Keratinocyte (primary cell): Measurements from ENCODE around the gene KCNN2. TPM values are rescaled to one million over a fixed set of nuclear protein-coding genes. Genes with fewer than 3 reads are reported as not detected.

ENCODE experiments used
- DNase-seq: peaks from one replicate; pipeline ENCODE4 v3.0.0-alpha.2; 2011; ENCODE audit warnings: low read depth, missing footprints, low spot score
- FAIRE-seq: peaks from 2 replicates; lab custom pipeline; 2011; peaks lifted over from hg19 to GRCh38; lab: Jason Lieb, UNC
- H2AFZ ChIP-seq: 2 replicates; pipeline ENCODE4 v1.6.0; 2012; ENCODE audit warnings: low read length, control low read depth, inconsistent platforms; ENCODE audit not compliant: control insufficient read depth
- H3K27ac ChIP-seq: 2 replicates; pipeline ENCODE4 v1.5.1; 2011; ENCODE audit warnings: low read length; ENCODE audit not compliant: control insufficient read depth, insufficient read depth
- H3K27me3 ChIP-seq: 3 replicates; pipeline ENCODE4 v1.6.0; 2011; ENCODE audit warnings: low read length; ENCODE audit not compliant: control insufficient read depth, insufficient read depth; ENCODE audit errors: extremely low read depth
- H3K36me3 ChIP-seq, 2 experiments: 2 replicates in 1 of 2; 3 replicates in 1 of 2; pipeline ENCODE4 v1.5.1; 2011; ENCODE audit warnings: low read length in 2 of 2, mild to moderate bottlenecking in 1 of 2; ENCODE audit not compliant: control insufficient read depth in 2 of 2, insufficient read depth in 2 of 2; ENCODE audit errors: extremely low read depth in 1 of 2
- H3K4me1 ChIP-seq: 3 replicates; pipeline ENCODE4 v1.5.1; 2011; ENCODE audit warnings: low read length; ENCODE audit not compliant: control insufficient read depth, insufficient read depth; ENCODE audit errors: extremely low read depth
- H3K4me2 ChIP-seq: 3 replicates; pipeline ENCODE4 v1.6.0; 2011; ENCODE audit warnings: low read depth, low read length; ENCODE audit not compliant: control insufficient read depth, insufficient read depth; ENCODE audit errors: extremely low read depth
- H3K4me3 ChIP-seq, 3 experiments: fragments of 200-600 bp in 1 of 3; sonication (generic) in 1 of 3; 2 replicates in 2 of 3; 3 replicates in 1 of 3; pipeline ENCODE4 v1.5.1; 2011 to 2016; ENCODE audit warnings: low read length in 3 of 3, mild to moderate bottlenecking in 3 of 3, control low read depth in 2 of 3, inconsistent platforms in 1 of 3, low read depth in 1 of 3, mixed read lengths in 1 of 3, mixed run types in 1 of 3, moderate library complexity in 1 of 3; ENCODE audit not compliant: control insufficient read depth in 2 of 3, insufficient read depth in 2 of 3; ENCODE audit errors: extremely low read depth in 1 of 3
- H3K79me2 ChIP-seq: 2 replicates; pipeline ENCODE4 v1.6.0; 2012; ENCODE audit warnings: low read length; ENCODE audit not compliant: control insufficient read depth, insufficient read depth
- H3K9ac ChIP-seq: 3 replicates; pipeline ENCODE4 v1.6.0; 2011; ENCODE audit warnings: low read length; ENCODE audit not compliant: control insufficient read depth, insufficient read depth; ENCODE audit errors: extremely low read depth
- H3K9me1 ChIP-seq: 3 replicates; pipeline ENCODE4 v1.6.0; 2011; ENCODE audit warnings: low read length; ENCODE audit not compliant: control insufficient read depth, insufficient read depth; ENCODE audit errors: extremely low read depth
- H3K9me3 ChIP-seq: 2 replicates; pipeline ENCODE4 v1.5.1; 2012; ENCODE audit warnings: low read depth, low read length; ENCODE audit not compliant: control insufficient read depth
- H4K20me1 ChIP-seq: 3 replicates; pipeline ENCODE4 v1.6.0; 2011; ENCODE audit warnings: low read length; ENCODE audit not compliant: control insufficient read depth, insufficient read depth; ENCODE audit errors: extremely low read depth
- EZH2 ChIP-seq: IDR thresholded peaks from one replicate; pipeline ENCODE4 v1.6.1; 2012; ENCODE audit warnings: inconsistent platforms, mild to moderate bottlenecking, low read length, moderate library complexity
- dilution Hi-C: fragments of 300-500 bp; cut with MboI; formaldehyde crosslinking; loops from one replicate; pipeline ENCODE4 v1.7.0; 2020; ENCODE audit warnings: low sequenced_read_pairs; ENCODE audit not compliant: extremely low pct_ligation_motif_present
- polyA plus RNA-seq, 5 experiments: library from polyadenylated mRNA; depleted of rRNA in 3 of 5; stranded (reverse) in 3 of 5; stranded (forward) in 1 of 5; unstranded in 1 of 5; fragments of >200 nt; gene quantifications; 1 replicate in 1 of 5; 2 replicates in 3 of 5; 3 replicates in 1 of 5; pipeline versions ENCODE4 v1.2.1 to v1.2.3, GENCODE V29; 2011 to 2012; ENCODE audit warnings: missing spikeins in 2 of 5, low read depth in 1 of 5, low replicate concordance in 1 of 5
- TF ChIP-seq, protein P1 (sequence below), 3 experiments: IDR thresholded peaks in 1 of 3; conservative IDR thresholded peaks in 1 of 3; optimal IDR thresholded peaks in 1 of 3; 2 replicates in 2 of 3; 3 replicates in 1 of 3; pipeline versions ENCODE3 to v1.5.1; 2011; ENCODE audit warnings: low read length in 3 of 3, mild to moderate bottlenecking in 3 of 3, moderate library complexity in 2 of 3, control low read depth in 1 of 3, inconsistent platforms in 1 of 3; ENCODE audit not compliant: insufficient read depth in 2 of 3; ENCODE audit errors: extremely low read depth in 1 of 3

The KCNN2 gene
- polyA plus RNA-seq, 1 donor (not counting 4 experiments of a cell fraction or from before 2014, with no cell fraction given) = 0.09 TPM

DNA sequence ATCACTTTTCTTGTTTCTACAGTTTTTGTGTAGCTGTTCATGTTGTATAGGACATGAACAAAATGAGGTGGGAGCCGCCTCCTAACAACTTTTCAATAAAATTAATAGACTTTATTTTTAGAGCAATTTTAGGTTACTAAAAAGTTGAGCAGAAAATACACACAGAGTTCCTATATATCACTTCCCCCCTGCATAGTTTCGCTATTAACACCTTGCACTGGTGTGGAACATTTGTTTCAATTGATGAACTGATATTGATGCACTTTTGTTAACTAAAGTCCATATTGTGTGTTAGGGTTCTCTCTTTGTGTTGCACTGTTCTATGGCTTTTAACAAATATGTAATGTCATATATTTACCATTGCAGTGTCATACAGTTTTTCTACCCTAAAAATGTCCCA, 47.8 kb upstream of the KCNN2 start:
- H3K27me3 ChIP-seq = no peaks in the 10 kb centered on the region
- no peak overlapping the region for H3K4me2 ChIP-seq
- no peaks in the 10 kb centered on the region for H3K79me2 ChIP-seq
- dilution Hi-C loops = no loop called here
- no peaks in the 10 kb centered on the region for H3K36me3 ChIP-seq
- no peaks in the 10 kb centered on the region for H3K9me3 ChIP-seq
- no peak overlapping the region for H2AFZ ChIP-seq
- H3K9ac ChIP-seq = no peak overlapping the region
- no peak for FAIRE-seq
- TF ChIP-seq, protein P1, sequence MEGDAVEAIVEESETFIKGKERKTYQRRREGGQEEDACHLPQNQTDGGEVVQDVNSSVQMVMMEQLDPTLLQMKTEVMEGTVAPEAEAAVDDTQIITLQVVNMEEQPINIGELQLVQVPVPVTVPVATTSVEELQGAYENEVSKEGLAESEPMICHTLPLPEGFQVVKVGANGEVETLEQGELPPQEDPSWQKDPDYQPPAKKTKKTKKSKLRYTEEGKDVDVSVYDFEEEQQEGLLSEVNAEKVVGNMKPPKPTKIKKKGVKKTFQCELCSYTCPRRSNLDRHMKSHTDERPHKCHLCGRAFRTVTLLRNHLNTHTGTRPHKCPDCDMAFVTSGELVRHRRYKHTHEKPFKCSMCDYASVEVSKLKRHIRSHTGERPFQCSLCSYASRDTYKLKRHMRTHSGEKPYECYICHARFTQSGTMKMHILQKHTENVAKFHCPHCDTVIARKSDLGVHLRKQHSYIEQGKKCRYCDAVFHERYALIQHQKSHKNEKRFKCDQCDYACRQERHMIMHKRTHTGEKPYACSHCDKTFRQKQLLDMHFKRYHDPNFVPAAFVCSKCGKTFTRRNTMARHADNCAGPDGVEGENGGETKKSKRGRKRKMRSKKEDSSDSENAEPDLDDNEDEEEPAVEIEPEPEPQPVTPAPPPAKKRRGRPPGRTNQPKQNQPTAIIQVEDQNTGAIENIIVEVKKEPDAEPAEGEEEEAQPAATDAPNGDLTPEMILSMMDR (optimal IDR thresholded peaks at IDR 0.05 in 1 of 3, IDR thresholded peaks at IDR 0.05 in 1 of 3, conservative IDR thresholded peaks at IDR 0.05 in 1 of 3; ENCODE audit: extremely low read depth in 1 of 3, insufficient read depth in 2 of 3, low read length in 3 of 3) = no peak
- no peak for TF ChIP-seq EZH2
- H4K20me1 ChIP-seq = no peaks in the 10 kb centered on the region
- no peak overlapping the region for H3K4me3 ChIP-seq
- no peaks in the 10 kb centered on the region for H3K9me1 ChIP-seq
- no peak for DNase-seq
- H3K27ac ChIP-seq = no peak overlapping the region
- H3K4me1 ChIP-seq = no peaks in the 10 kb centered on the region

DNA sequence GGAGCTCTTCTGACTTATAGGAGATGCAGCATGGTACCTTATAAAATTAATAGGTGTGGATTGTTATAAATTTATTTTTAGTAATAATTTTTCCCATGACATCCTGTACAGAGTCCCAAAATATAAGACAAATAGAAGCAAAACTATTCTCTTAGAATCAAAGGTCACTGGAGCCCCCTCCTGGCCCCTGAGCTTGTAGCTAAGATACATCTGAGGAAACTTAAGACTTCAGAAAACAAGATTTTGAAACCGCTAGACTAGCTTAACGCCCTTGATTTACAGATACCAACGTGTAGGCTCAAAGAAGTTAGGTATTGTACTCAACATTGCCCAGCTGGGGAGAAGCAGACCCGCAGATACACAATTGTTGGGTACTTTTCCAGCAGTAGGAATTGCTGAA, 45.7 kb upstream of the KCNN2 start:
- Histone ChIP-seq H3K27ac (no peak overlapping the region), H3K4me3 (no peak overlapping the region), H3K4me2 (no peak overlapping the region), H3K9me3 (no peaks in the 10 kb centered on the region), H4K20me1 (no peaks in the 10 kb centered on the region), H3K9me1 (no peaks in the 10 kb centered on the region), H3K79me2 (no peaks in the 10 kb centered on the region), H2AFZ (no peak overlapping the region), H3K9ac (no peak overlapping the region), H3K4me1 (no peaks in the 10 kb centered on the region), H3K27me3 (no peaks in the 10 kb centered on the region), H3K36me3 (no peaks in the 10 kb centered on the region)
- FAIRE-seq = no peak
- TF ChIP-seq, protein P1 (optimal IDR thresholded peaks at IDR 0.05 in 1 of 3, IDR thresholded peaks at IDR 0.05 in 1 of 3, conservative IDR thresholded peaks at IDR 0.05 in 1 of 3; ENCODE audit: extremely low read depth in 1 of 3, insufficient read depth in 2 of 3, low read length in 3 of 3) = no peak
- TF ChIP-seq EZH2 = no peak
- dilution Hi-C loops = no loop called here
- no peak for DNase-seq
